HEK293T (cell line): ENCODE data around the gene ART3.

Source experiments
- ARNT ChIP-seq: fragments of 450-650 bp; IDR thresholded peaks from 2 replicates; pipeline ENCODE4 v1.6.1; 2017; ENCODE audit warnings: mild to moderate bottlenecking
- BHLHE40 ChIP-seq: fragments of 450-650 bp; IDR thresholded peaks from 2 replicates; pipeline ENCODE4 v1.6.1; 2016; ENCODE audit warnings: mild to moderate bottlenecking, moderate library complexity, borderline replicate concordance
- CTBP1 ChIP-seq: fragments of 450-650 bp; IDR thresholded peaks from 2 replicates; pipeline ENCODE4 v1.6.1; 2016; ENCODE audit warnings: borderline replicate concordance
- ELF4 ChIP-seq: fragments of 450-650 bp; IDR thresholded peaks from 2 replicates; pipeline ENCODE4 v1.6.1; 2017; ENCODE audit warnings: antibody characterized with exemption
- FOXA1 ChIP-seq: fragments of 450-650 bp; IDR thresholded peaks from 2 replicates; pipeline ENCODE4 v1.6.1; 2016; ENCODE audit warnings: mild to moderate bottlenecking
- FOXM1 ChIP-seq: fragments of 450-650 bp; IDR thresholded peaks from 2 replicates; pipeline ENCODE4 v1.6.1; 2017; ENCODE audit warnings: mild to moderate bottlenecking, borderline replicate concordance
- L3MBTL2 ChIP-seq: fragments of 450-650 bp; conservative IDR thresholded peaks from 2 replicates; pipeline ENCODE4 v1.6.1; 2016; ENCODE audit warnings: mild to moderate bottlenecking
- NFRKB ChIP-seq: fragments of 450-650 bp; IDR thresholded peaks from 2 replicates; pipeline ENCODE4 v1.6.1; 2016; ENCODE audit warnings: mild to moderate bottlenecking, moderate library complexity
- SP1 ChIP-seq: fragments of 450-650 bp; IDR thresholded peaks from 2 replicates; pipeline ENCODE4 v1.6.1; 2017
- SUZ12 ChIP-seq: fragments of 450-650 bp; IDR thresholded peaks from 2 replicates; pipeline ENCODE4 v1.6.1; 2016; ENCODE audit warnings: mild to moderate bottlenecking
- TARDBP ChIP-seq: fragments of 450-650 bp; IDR thresholded peaks from 2 replicates; pipeline ENCODE4 v1.6.1; 2016
- ZNF384 ChIP-seq: fragments of 450-650 bp; IDR thresholded peaks from 2 replicates; pipeline ENCODE4 v1.6.1; 2016
- TF ChIP-seq, protein P1 (sequence below): fragments of 450-650 bp; IDR thresholded peaks from 2 replicates; pipeline ENCODE4 v1.6.1; 2016

DNA sequence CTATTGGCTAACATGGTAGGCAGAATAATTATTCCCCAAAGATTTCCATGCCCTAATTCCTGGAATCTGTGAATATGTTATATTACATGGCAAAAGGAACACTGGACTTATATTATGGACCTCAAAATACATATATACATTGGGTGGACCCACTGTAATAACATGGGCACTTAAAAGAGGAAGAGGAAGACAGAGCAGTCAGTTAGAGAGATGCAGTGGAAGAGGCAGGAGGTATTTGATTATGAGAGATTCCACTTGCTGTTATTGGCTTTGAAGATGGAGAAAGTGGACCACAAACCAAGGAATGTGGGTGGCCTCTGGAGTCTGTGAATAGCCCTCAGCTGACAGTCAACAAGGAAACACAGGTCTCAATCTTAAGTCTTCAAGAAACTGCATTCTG lies 14.0 kb upstream of the ART3 start:
- TF ChIP-seq L3MBTL2 (no peak), SUZ12 (no peak), CTBP1 (no peak), FOXA1 (no peak), SP1 (no peak), FOXM1 (no peak), TARDBP (no peak), ZNF384 (no peak), BHLHE40 (no peak), ARNT (no peak), ELF4 (no peak), NFRKB (no peak)
- TF ChIP-seq, protein P1, sequence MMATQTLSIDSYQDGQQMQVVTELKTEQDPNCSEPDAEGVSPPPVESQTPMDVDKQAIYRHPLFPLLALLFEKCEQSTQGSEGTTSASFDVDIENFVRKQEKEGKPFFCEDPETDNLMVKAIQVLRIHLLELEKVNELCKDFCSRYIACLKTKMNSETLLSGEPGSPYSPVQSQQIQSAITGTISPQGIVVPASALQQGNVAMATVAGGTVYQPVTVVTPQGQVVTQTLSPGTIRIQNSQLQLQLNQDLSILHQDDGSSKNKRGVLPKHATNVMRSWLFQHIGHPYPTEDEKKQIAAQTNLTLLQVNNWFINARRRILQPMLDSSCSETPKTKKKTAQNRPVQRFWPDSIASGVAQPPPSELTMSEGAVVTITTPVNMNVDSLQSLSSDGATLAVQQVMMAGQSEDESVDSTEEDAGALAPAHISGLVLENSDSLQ, result no peak
